DOHH2 (cell line): ENCODE measurements around the gene KRT31.
"Not testable (repeated sequence)": the region's sequence is repeated elsewhere in the genome, so short reads cannot be mapped to it uniquely, and the experiment has no call there.

Experiments
- H3F3A ChIP-seq: fragments of 200-600 bp; sonication (generic), shearing (Covaris generic); 2 replicates; pipeline ENCODE4 v1.6.0; 2016; ENCODE audit warnings: antibody characterized with exemption, mild to moderate bottlenecking; ENCODE audit not compliant: control insufficient read depth, insufficient read depth
- H3K27ac ChIP-seq: fragments of 200-600 bp; sonication (generic); 2 replicates; pipeline ENCODE4 v1.5.1; 2014; ENCODE audit warnings: low read depth, mild to moderate bottlenecking, low read length, moderate library complexity
- H3K27me3 ChIP-seq: fragments of 200-600 bp; sonication (generic); 2 replicates; pipeline ENCODE4 v1.6.1; 2014; ENCODE audit warnings: mild to moderate bottlenecking, low read length, mixed read lengths; ENCODE audit not compliant: control insufficient read depth
- H3K36me3 ChIP-seq: fragments of 200-600 bp; sonication (generic); 2 replicates; pipeline ENCODE4 v1.6.1; 2014; ENCODE audit warnings: mild to moderate bottlenecking, low read length, moderate library complexity, mixed read lengths; ENCODE audit not compliant: control insufficient read depth
- H3K4me1 ChIP-seq: fragments of 200-600 bp; sonication (generic); 2 replicates; pipeline ENCODE4 v1.6.1; 2014; ENCODE audit warnings: mild to moderate bottlenecking, low read length, mixed read lengths; ENCODE audit not compliant: control insufficient read depth
- H3K4me2 ChIP-seq: fragments of 200-600 bp; sonication (generic); 2 replicates; pipeline ENCODE4 v1.6.0; 2014; ENCODE audit warnings: mild to moderate bottlenecking, low read length, moderate library complexity
- H3K4me3 ChIP-seq: fragments of 200-600 bp; sonication (generic); 2 replicates; pipeline ENCODE4 v1.5.1; 2014; ENCODE audit warnings: mild to moderate bottlenecking, low read length, mixed read lengths
- H3K79me2 ChIP-seq: fragments of 200-600 bp; sonication (generic); 2 replicates; pipeline ENCODE4 v1.6.1; 2014; ENCODE audit warnings: mild to moderate bottlenecking, low read length, mixed read lengths; ENCODE audit not compliant: control insufficient read depth
- H3K9me2 ChIP-seq: fragments of 200-600 bp; sonication (generic); replicated peaks from 2 replicates; pipeline ENCODE4 v1.6.1; 2014; ENCODE audit warnings: mild to moderate bottlenecking, low read length, mixed read lengths; ENCODE audit not compliant: control insufficient read depth
- H3K9me3 ChIP-seq: fragments of 200-600 bp; sonication (generic); 2 replicates; pipeline ENCODE4 v1.6.1; 2014; ENCODE audit warnings: antibody characterized with exemption, low read length, mixed read lengths; ENCODE audit not compliant: control insufficient read depth, insufficient read depth
- H4K20me1 ChIP-seq: fragments of 200-600 bp; sonication (generic); 2 replicates; pipeline ENCODE4 v1.6.0; 2014; ENCODE audit warnings: low read depth, mild to moderate bottlenecking, antibody characterized with exemption, low read length, moderate library complexity; ENCODE audit not compliant: control insufficient read depth, insufficient read depth
- CTCF ChIP-seq: fragments of 200-600 bp; sonication (generic); IDR thresholded peaks from one replicate; pipeline ENCODE4 v1.5.1; 2014; ENCODE audit warnings: antibody characterized with exemption, mild to moderate bottlenecking, low read depth, low read length; ENCODE audit not compliant: poor library complexity, severe bottlenecking
- EZH2phosphoT487 ChIP-seq: fragments of 200-600 bp; sonication (generic); IDR thresholded peaks from 2 replicates; pipeline ENCODE4 v1.6.1; 2017; ENCODE audit warnings: borderline replicate concordance, mild to moderate bottlenecking, antibody characterized with exemption, low read length, moderate library complexity, mixed read lengths

Gene KRT31

GRCh38 chr17:41428591-41429291 lies 31.3 kb upstream of the KRT31 start:
- no peaks in the 10 kb centered on the region for H3K4me1 ChIP-seq
- no peak overlapping the region for H3K4me3 ChIP-seq
- no peaks in the 10 kb centered on the region for H3K36me3 ChIP-seq
- H3K4me2 ChIP-seq: no peak overlapping the region
- TF ChIP-seq EZH2phosphoT487 (no peak), CTCF (no peak)
- H3K27ac ChIP-seq: no peak overlapping the region
- no peaks in the 10 kb centered on the region for H3K79me2 ChIP-seq
- no peaks in the 10 kb centered on the region for H3K9me3 ChIP-seq
- H4K20me1 ChIP-seq: no peaks in the 10 kb centered on the region
- no peaks in the 10 kb centered on the region for H3K9me2 ChIP-seq
- H3F3A ChIP-seq: no peaks in the 10 kb centered on the region
- H3K27me3 ChIP-seq: no peaks in the 10 kb centered on the region

GRCh38 chr17:41424111-41424635 lies 26.8 kb upstream of the KRT31 start, which contains the start of gene KRT37:
Gene KRT37, minus strand, starts transcription at chr17:41424585. Its CDS starts 62 bp downstream, at chr17:41424523.
- H3K9me2 ChIP-seq: no peaks in the 10 kb centered on the region
- H3K4me2 ChIP-seq: no peak within 1 kb of the TSS

GRCh38 chr17:41422586-41422985 lies 25.2 kb upstream of the KRT31 start:
- H3K4me2 ChIP-seq, H3K4me1 ChIP-seq, H3K79me2 ChIP-seq, H3K4me3 ChIP-seq, H3K27me3 ChIP-seq, H3K9me3 ChIP-seq, H3K9me2 ChIP-seq, H3F3A ChIP-seq, H4K20me1 ChIP-seq, H3K36me3 ChIP-seq, H3K27ac ChIP-seq: not testable (repeated sequence)

More at GRCh38 chr17:41424111-41424635, 26.8 kb upstream of the KRT31 start, which contains the start of gene KRT37:
- no peaks in the 10 kb centered on the region for H3K79me2 ChIP-seq
- TF ChIP-seq EZH2phosphoT487 (no peak), CTCF (no peak)
- no peaks in the 10 kb centered on the region for H3F3A ChIP-seq
- no peaks in the 10 kb centered on the region for H3K9me3 ChIP-seq
- no peaks in the 10 kb centered on the region for H3K27me3 ChIP-seq
- no peaks in the 10 kb centered on the region for H4K20me1 ChIP-seq
- no peaks in the 10 kb centered on the region for H3K36me3 ChIP-seq
- H3K27ac ChIP-seq: no peak within 1 kb of the TSS
- H3K4me1 ChIP-seq: no peaks in the 10 kb centered on the region
- no peak within 1 kb of the TSS for H3K4me3 ChIP-seq

- Histone ChIP-seq H3K4me3 (no peak overlapping the region), H3K27ac (no peak overlapping the region), H3K4me2 (no peak overlapping the region)
These were observed 24.2 kb upstream of the KRT31 start for GRCh38 chr17:41421617-41422016.

More at GRCh38 chr17:41421617-41422016, 24.2 kb upstream of the KRT31 start:
- Histone ChIP-seq H3K4me1 (no peaks in the 10 kb centered on the region), H3F3A (no peaks in the 10 kb centered on the region), H3K9me3 (no peaks in the 10 kb centered on the region), H3K36me3 (no peaks in the 10 kb centered on the region), H3K27me3 (no peaks in the 10 kb centered on the region), H3K79me2 (no peaks in the 10 kb centered on the region), H3K9me2 (no peaks in the 10 kb centered on the region), H4K20me1 (no peaks in the 10 kb centered on the region)
- TF ChIP-seq CTCF (no peak), EZH2phosphoT487 (no peak)
